ENCODE data around the gene B9D1.
"Not testable (repeated sequence)": the region's sequence is repeated elsewhere in the genome, so short reads cannot be mapped to it uniquely, and the experiment has no call there.

B9D1 gene

GRCh38 chr17:19354748-19355147, 7.8 kb downstream of the B9D1 start:
- no peak for DNase-seq

GRCh38 chr17:19353401-19353800, 9.1 kb downstream of the B9D1 start:
- not testable (repeated sequence) for DNase-seq

GRCh38 chr17:19348806-19349205, 13.7 kb downstream of the B9D1 start:
- no peak for DNase-seq

- no peak for DNase-seq
Measured at GRCh38 chr17:19348081-19348650, 14.4 kb downstream of the B9D1 start.

GRCh38 chr17:19347323-19348080, 15.0 kb downstream of the B9D1 start:
- DNase-seq, result no peak

GRCh38 chr17:19346351-19347255, 15.9 kb downstream of the B9D1 start:
- no peak for DNase-seq

- no peak for DNase-seq
Measured at GRCh38 chr17:19345486-19346350, 16.8 kb downstream of the B9D1 start.

- no peak for DNase-seq
Measured at GRCh38 chr17:19345067-19345460, 17.5 kb downstream of the B9D1 start.

GRCh38 chr17:19344311-19345066, 18.0 kb downstream of the B9D1 start:
- DNase-seq, result no peak

GRCh38 chr17:19343671-19344151, 18.8 kb downstream of the B9D1 start:
- DNase-seq, result no peak

- DNase-seq, result no peak
Measured at GRCh38 chr17:19343256-19343630, 19.3 kb downstream of the B9D1 start.

- no peak for DNase-seq
Measured at GRCh38 chr17:19342611-19343255, 19.8 kb downstream of the B9D1 start.

- DNase-seq, result no peak
Measured at GRCh38 chr17:19341641-19342610, 20.6 kb downstream of the B9D1 start.

- DNase-seq, result no peak
Measured at GRCh38 chr17:19341211-19341631, 21.3 kb downstream of the B9D1 start.

- no peak for DNase-seq
Measured at GRCh38 chr17:19339341-19339815, 23.1 kb downstream of the B9D1 start.

- DNase-seq, result no peak
Measured at GRCh38 chr17:19338031-19338990, 24.2 kb downstream of the B9D1 start.

- no peak for DNase-seq
Measured at GRCh38 chr17:19337712-19338023, 24.9 kb downstream of the B9D1 start.

GRCh38 chr17:19336938-19337711, 25.4 kb downstream of the B9D1 start:
- DNase-seq, result no peak

Data from DMS79 treated with DMSO at 0.1 percent for 48 hours (cell line).